ENCODE measurements around the gene PUS10. TPM values are rescaled to one million over a fixed set of nuclear protein-coding genes. Genes with fewer than 3 reads are reported as not detected.
A peak's percentile ranks its signal among the peaks of the same experiment; 100 is the strongest.

Gene PUS10
- total RNA-seq, 1 experiment from 2014 or later, result 5.6 TPM

GRCh38 chr2:61018318-61018755 is 282 bp upstream of the PUS10 start:
- peaks cover 15 to 27% of the 10 kb centered on the region in 2 experiments for H3K4me1 ChIP-seq (ENCODE audit: control insufficient read depth in 1 of 2, insufficient read depth in 2 of 2, low read length in 2 of 2)
- H2AFZ ChIP-seq (ENCODE audit: low read depth, low read length, poor library complexity, severe bottlenecking), result no peak overlapping the region
- DNase-seq (ENCODE audit: low read depth, low spot score) (no peak), ATAC-seq (no peak)
- no peaks in the 10 kb centered on the region for H4K20me1 ChIP-seq (ENCODE audit: insufficient read depth)
- H3K27me3 ChIP-seq (ENCODE audit: insufficient read depth, low read length), result no peaks in the 10 kb centered on the region
- no TSS peak for BruUV-seq (replicated peaks)
- ChIA-PET RAD21 (ENCODE audit: low non-redundant PET in 1 of 2, low total read pairs in 2 of 2, uncharacterized antibody in 2 of 2, unreplicated experiment in 2 of 2) (no interaction called here), CTCF (interaction anchor here (2.5 kb wide), 1 partner anchor 19 kb away, joined by 7 read pairs; no protein-coding TSS in a partner anchor), POLR2A (interaction anchor here (0.6 kb wide), 1 partner anchor 14 kb away, joined by 3 read pairs; no protein-coding TSS in a partner anchor)
- intact Hi-C loops (cut with micrococcal nuclease), result loop anchor here (5.0 kb wide), 2 partner anchors 136 to 159 kb away; partner anchors contain the start of gene REL
- no peak for TF ChIP-seq SP1 (IDR thresholded peaks at IDR 0.05; ENCODE audit: low read depth)
- no peak for TF ChIP-seq JUND (IDR thresholded peaks at IDR 0.05)
- TF ChIP-seq CEBPB (IDR thresholded peaks at IDR 0.05; ENCODE audit: low read depth), result no peak
- no peak for TF ChIP-seq RAD21 (IDR thresholded peaks at IDR 0.05; ENCODE audit: low read depth)
- TF ChIP-seq ZFX (IDR thresholded peaks at IDR 0.05), result no peak
- TF ChIP-seq TCF7L2 (IDR thresholded peaks at IDR 0.05; ENCODE audit: borderline replicate concordance, extremely low read depth, insufficient read depth, insufficient read length), result no peak
- no peak for TF ChIP-seq CTCF (IDR thresholded peaks at IDR 0.05 in 2 of 3, conservative IDR thresholded peaks at IDR 0.05 in 1 of 3; ENCODE audit: borderline replicate concordance in 1 of 3, insufficient read depth in 1 of 3, low read depth in 2 of 3, low read length in 2 of 3)
- TF ChIP-seq POLR2AphosphoS5 (IDR thresholded peaks at IDR 0.05; ENCODE audit: low read depth, low read length), result no peak
- H3K27ac ChIP-seq (ENCODE audit: low read depth, low read length), result peak overlapping the region; percentile 80
- no peaks in the 10 kb centered on the region for H3K9me2 ChIP-seq (ENCODE audit: insufficient read depth)
- H3K36me3 ChIP-seq (ENCODE audit: control insufficient read depth in 1 of 2, insufficient read depth in 2 of 2, low read length in 2 of 2), result no peaks in the 10 kb centered on the region
- peak overlapping the region; percentile 75 to 81 for H3K4me3 ChIP-seq (replicated peaks in 1 of 2; ENCODE audit: low read depth in 1 of 2, low read length in 2 of 2)
- no peaks in the 10 kb centered on the region for H3K9me3 ChIP-seq (ENCODE audit: control insufficient read depth in 1 of 2, insufficient read depth in 1 of 2, low read depth in 1 of 2, low read length in 2 of 2)
- peak overlapping the region; percentile 75 for H3K4me2 ChIP-seq (ENCODE audit: low read length)
- H3K79me2 ChIP-seq (ENCODE audit: insufficient read depth, low read length), result peaks cover 47% of the 10 kb centered on the region
- peak overlapping the region; percentile 73 for H3K9ac ChIP-seq (ENCODE audit: low read length)

All from HCT116 (cell line).